Measurements from ENCODE around the gene THADA.
"Not testable (repeated sequence)": the region's sequence is repeated elsewhere in the genome, so short reads cannot be mapped to it uniquely, and the experiment has no call there.

Gene THADA

DNA sequence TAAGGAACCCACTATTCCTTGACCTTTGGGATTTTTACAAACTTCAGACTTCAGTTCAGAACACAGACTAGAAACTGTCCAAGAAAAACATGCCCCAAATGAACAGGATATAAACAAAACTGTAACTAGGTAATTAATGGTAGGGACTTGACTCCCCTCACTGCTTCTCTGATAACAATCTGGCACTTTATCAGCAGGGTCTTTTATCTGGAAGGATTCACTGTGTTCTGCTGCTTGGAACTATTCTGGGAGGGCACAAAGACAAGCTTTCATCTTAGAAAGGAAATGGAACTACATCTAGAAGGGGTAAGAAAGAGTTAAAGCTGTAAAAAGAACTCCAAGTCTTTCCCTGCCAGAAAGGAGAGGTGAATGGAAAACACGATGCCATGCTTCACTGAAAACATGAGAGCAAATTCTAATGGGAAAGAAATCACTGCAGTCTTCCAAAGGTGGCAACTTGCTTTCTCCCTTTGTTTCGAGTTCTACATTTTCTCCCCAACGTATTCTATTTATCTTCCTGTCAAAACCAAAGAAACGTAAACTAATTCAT is 181.2 kb downstream of the THADA start:
- DNase-seq (ENCODE audit: low read depth in 2 of 2) = no peak

DNA sequence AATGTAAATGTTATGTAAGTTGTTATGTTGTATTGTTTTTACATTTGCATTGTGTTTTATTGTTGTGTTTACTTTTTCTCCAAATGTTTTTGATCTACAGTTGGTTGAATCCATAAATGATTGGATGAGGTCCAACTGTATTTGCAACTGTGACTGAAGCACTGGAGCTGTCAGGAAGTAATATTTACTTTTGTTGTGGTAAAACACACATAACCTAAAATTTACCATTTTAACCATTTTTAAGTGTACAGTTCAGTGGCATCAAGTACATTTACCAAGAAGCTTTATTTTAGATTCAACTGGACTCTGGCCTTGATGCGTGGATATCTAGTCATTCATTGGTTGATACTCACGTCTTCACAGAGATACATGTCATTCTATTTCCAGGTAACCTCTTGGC is 181.8 kb downstream of the THADA start:
- no peak for DNase-seq (ENCODE audit: low read depth in 2 of 2)

DNA sequence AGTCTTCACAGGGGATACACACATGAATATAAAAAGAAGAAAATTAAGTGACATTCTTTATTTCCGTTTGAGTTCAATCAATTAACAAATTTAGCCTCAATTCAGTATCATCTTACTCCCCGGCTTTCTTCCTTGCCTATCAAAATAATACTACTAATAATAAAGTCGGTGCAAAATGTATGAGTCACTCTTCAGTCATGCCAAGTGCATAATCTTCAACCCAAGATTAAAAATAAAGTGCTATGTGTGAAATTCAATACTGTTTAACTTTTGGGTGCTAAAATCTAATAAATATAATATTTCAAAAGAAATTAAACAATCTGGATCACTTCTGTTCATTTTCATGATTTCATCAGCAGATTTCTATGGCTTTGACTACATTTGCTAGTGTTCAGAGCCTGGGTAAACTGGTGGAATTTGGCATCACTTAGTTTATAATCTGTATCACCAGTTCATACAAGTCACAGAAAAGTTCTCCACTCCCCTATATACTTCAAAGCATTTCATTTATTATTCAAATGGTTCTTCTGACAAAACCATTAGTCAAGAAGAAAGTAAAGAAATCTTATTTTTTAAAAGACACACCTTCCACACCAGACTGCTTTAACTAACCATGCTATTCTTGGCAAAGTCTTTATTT is 183.6 kb downstream of the THADA start:
- no peak for DNase-seq (ENCODE audit: low read depth in 2 of 2)

DNA sequence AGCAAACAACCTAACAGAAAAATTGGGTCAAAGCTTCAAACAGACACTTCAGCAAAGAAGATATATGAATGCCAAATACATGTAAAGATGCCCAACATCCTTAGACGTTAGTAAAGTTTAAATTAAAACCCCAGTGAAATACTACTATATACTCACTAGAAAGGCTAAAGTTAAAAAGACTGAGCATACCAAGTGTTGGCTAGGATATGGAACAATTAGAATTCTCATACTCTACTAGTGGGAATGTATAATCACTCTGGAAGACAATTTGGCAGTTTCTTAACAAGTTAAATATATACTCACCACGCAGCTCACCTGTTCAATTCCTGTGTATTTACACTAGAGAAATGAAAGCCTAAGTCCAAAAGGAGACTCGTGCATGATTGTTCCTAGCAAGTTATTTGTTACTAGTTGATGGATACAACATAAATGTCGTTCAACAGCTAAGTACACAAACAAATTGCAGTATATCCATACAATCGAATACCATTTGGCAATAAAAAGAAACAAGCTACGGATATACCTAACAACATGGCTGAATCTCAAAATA is 185.7 kb downstream of the THADA start:
- DNase-seq (ENCODE audit: low read depth in 2 of 2) = no peak

DNA sequence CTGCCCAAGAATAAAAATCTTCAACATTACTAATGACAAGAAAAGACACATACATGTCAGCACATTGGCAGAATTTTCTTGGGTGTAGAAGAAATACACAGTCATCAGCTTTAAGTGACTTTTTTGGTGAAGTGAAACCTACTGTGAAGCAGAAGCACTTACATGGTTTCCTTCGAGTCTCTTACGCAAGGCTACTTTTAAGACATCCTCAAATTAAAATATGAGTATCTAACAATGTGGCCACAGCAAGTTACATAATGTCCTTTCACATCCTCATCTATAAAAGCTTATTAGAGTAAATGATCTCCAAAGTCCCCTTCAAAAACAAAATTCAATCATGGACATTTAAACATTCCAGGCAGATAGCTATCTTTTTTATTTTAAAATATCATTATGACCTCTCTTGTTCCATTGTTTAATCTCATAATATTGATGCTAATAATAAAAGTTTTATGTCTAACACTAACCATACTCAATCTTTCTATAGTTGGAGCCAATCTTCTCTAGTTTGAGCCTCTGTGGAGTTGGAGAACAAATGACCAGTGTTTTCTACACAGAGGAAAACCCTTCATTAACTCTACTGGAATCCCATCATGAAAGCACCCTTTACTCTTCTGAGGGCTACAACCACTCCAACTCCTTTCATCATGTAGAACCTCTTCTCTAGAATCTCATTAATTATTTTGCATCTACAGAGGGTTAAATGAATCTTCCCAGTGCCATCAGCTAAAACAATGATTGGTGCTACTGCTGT is 187.3 kb downstream of the THADA start:
- no peak for DNase-seq (ENCODE audit: low read depth in 2 of 2)

DNA sequence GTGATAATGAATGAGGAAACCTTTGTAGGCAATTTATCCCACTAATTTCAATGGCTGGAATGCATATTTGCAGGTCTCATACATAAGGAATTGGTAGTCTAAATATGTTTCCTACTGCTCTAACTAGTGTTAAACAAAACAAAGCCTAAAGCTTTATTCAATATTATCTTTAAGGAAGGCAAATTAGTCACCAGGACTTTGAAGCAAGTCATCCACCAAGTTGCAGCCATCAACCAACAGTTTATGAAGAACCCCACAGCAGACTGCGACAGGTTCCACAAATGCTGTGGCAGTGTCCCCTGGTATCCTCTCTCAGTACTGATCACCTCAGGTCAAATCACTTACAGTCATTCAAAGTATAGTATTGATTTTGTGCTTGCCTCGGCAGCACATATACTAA is 187.9 kb downstream of the THADA start:
- no peak for DNase-seq (ENCODE audit: low read depth in 2 of 2)

DNA sequence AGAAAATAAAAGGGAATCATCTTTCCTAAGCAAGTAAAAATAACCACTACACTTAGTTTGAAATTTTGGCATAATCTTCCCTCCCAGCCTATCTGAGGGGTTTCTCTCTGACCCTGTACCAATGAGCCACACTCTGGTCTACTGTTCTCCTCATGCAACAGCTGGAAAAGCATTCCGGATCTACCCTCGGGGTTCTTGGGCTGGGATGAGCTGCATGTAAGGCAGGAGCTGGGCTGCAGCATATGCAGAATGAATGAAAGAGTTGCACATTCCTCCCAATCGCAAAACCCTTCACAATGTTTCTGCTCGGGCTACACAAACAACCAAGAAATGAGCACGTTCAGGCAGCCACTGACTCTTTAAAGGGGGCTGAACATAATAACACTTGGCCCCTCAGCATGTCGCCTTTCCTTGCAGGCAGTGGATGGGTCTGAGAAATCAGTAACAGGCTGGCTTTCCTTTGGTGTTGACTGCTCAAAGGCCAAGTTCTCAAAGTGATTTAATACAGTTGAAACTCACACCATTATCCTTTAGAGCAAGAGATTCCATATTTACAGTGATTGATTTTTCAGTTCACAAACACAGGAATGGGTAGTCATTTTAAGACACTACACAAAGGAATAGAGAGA is 189.1 kb downstream of the THADA start:
- DNase-seq (ENCODE audit: low read depth in 2 of 2) = no peak

DNA sequence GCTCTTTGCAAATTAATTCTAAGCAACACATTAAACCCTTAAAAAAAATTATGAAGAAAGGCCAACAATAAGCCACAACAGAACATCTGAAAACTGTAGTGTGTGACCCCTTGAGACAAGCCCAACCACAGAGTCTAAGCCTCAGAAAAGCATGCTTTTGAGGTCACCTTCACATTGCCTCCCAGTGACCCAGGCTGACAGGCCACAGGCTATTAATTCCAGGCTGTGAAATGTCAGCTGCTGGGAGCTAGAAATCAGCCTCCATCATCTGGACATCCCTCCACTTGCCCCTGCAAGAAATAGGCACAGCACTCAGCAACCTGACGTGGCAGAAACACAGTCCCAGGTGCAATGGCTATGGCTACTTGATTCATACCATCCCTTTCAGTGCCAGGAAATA is 190.0 kb downstream of the THADA start:
- no peak for DNase-seq (ENCODE audit: low read depth in 2 of 2)

DNA sequence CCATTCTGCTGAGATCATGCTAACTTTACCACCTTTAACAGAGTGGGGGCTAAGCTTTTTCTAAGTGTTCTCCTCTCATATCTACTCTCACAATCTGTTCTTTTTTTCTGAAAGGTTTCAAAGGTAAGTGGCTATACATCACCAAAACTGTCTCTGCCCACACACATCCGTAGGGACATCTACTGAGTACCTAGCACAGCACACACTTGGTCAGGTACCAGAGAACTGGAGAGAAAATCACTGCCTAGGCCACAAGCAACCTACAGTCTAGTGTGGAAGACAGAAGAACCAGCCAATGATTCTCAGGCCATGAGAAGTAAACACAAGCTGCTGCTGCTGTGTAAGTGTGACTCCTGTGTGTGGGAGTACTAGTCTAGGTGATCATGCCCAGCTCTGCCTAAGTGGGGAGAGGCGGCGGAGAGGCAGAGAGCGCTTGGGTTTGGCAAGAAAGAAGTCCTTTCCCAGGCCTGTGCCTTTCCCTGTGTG is 193.3 kb downstream of the THADA start:
- no peak for DNase-seq (ENCODE audit: low read depth in 2 of 2)

DNA sequence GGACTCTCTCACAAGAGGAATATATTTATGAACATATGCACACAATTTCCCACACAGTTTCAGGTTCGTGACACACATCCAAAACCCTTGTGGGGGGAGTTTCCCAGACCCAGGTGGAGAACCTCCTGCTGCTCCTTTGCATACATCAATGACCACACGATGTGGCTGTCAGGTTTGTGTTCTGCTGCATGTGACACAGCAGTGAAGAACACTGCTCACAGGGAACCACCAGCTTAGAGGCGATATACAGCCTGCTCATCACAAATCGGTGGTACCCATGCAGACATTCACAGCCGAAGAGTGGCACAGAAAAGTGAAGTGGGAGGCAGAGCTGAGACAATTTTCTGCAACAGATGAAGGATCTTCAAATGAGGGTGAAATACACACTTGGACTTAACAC is 193.8 kb downstream of the THADA start:
- DNase-seq (ENCODE audit: low read depth in 2 of 2) = peak in 1 of 2 donors; percentile 3

DNA sequence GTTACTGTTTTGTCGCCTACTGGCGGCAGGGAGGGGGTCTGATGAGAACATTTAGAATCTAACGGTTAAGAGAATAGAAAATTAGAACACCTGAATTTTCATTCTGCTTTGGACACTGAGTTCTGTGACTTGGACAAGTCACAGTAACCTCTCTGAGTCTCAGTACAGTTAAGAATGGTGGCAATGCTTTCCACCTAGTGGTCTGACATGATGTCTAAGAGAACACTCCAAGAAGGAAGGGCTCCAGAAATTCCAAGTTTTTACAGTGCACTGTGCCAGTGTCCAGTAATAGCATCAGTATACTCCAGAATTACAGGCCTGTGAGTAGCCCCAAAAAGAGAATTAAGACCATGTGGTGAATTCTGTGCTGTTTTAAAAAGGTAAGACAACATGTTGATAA is 195.3 kb downstream of the THADA start:
- no peak for DNase-seq (ENCODE audit: low read depth in 2 of 2)

DNA sequence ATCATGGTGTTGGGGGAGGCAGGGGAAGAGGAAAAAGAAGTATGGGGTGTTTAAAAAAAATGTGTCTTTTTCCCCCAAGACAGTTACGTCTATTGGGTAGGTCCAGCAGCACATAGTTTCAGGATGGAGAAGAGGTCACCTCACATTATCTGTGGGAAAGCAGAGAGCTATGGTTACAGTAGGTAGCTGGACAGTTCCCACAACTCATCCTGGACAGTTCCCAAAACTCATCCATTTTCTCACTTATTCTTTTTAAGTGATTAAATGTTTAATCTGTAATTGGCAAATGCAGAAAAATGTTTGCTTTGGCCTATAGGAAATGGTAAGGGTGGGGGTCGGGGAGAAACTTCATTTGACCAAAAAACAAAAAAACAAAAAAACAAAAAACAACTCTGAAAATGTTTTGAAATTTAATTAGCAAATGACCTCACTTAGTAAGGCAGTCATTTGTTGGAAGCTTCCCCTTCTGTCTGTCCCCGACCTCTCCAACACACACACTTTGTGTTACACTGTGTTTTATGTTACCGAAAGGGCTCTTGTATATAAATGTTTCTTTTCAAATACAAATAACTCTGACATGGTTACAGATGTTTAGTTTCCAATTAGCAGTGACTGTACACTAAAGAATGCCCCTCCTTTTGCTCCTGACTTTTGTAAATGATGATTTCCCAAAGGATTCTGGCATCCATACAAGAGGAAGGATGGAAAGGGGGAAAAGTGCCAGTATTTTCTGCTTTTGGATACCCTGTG is 196.1 kb downstream of the THADA start:
- DNase-seq (ENCODE audit: low read depth in 2 of 2) = no peak

DNA sequence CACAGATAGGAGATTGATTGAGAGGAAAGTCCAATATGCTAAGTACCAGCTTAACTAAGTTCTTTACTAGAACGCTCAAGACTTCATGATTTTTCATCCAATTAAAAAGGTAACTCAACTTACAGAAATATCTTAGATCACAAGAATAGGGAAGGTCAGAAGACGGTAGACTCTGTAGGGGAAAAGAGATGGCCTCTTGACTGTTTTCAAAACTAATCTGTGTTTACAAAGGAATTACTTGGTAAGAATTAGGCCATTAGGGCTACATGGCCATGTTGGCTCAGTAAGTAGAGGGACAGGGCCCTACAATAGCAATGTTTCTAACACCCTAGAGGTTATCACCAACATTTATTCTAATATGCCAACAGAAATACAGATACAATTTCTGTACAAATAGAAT is 196.7 kb downstream of the THADA start:
- no peak for DNase-seq (ENCODE audit: low read depth in 2 of 2)

DNA sequence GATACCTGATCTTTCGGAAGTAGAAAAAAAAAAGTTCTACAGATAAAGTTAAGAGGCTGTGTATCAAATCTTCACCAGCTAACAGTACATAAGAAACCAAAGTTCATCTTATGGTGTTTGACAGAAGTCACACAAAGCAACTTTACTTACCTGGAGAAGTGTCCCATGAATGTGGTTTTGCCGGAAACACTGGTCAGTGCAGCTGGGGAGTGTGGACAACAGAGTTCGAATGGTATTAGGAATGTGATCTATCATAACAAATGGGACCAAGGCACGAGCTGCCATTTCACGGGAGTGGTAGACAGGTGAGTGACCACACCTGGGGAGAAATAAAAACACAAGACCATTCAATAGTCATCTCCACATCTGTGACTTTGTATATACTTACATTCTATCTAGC is 198.0 kb downstream of the THADA start:
- DNase-seq (ENCODE audit: low read depth in 2 of 2) = no peak

DNA sequence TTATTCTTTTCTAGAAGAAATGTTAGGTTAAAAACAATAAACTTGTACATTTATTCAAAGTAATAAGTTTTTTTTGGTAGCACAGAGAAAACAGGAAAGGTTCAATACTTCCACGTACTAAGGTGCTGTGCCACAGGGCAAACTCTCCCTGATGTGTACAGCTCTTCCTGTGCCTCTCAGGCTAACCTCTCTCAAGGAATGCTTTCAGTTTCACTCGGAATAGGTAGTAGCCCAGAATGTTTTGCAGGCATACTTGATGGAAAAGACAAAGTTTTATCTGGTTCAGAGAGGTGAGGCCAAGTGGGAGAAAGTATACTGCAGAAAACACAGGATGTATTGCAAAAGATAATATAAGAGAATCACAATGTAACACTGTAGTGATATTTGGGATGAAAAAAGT is 198.4 kb downstream of the THADA start:
- no peak for DNase-seq (ENCODE audit: low read depth in 2 of 2)

DNA sequence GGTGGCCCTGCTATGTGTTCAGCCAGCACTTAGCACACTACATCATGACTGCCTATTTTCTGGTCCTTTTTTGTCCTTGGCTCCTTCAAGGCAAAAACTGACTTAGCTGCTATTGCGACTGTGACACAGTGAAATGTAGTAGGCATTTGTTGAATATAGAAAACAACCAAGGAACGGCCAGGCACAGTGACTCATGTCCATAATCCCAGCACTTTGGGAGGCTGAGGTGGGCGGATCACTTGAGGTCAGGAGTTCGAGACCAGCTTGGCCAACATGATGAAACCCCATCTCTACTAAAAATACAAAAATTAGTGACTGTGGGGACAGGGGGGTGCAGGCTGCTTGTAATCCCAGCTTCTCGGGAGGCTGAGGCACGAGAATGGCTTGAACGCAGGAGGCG is 199.5 kb downstream of the THADA start:
- DNase-seq (ENCODE audit: low read depth in 2 of 2) = not testable (repeated sequence)

DNA sequence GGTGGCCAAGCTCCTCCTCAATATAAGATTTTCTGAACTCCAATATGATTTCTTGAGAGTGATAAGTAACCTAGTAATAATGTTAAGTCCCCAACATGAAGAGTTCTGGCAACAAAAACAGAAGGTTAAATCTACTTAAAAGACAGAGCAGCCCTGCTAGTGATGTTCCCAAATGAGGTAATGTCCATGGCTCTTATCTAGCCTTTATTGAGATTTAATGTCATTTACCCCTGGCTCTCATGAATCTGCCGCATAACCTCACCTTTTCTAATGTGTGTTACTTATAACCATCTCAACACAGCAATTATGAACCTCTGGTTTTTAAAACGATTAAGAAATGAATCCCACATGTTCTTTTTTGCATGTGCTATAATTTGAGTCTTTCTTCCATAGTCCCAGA is 201.9 kb downstream of the THADA start:
- DNase-seq (ENCODE audit: low read depth in 2 of 2) = no peak

DNA sequence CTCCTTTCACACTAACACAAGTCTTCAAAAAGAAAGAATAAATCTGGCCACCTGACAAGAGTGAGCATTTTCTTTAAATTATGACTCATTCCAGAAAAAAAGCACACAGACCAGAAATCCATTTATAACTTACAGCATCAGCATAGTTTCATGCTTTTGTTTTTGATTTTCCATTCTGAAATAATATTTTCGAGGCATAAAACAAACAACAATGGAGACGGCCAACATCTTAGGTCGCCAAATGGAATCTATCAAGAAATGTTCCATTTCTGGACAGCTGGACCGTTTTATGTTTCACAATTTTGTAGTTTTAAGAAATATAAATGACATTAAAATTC is 204.0 kb downstream of the THADA start:
- DNase-seq (ENCODE audit: low read depth in 2 of 2) = no peak

DNA sequence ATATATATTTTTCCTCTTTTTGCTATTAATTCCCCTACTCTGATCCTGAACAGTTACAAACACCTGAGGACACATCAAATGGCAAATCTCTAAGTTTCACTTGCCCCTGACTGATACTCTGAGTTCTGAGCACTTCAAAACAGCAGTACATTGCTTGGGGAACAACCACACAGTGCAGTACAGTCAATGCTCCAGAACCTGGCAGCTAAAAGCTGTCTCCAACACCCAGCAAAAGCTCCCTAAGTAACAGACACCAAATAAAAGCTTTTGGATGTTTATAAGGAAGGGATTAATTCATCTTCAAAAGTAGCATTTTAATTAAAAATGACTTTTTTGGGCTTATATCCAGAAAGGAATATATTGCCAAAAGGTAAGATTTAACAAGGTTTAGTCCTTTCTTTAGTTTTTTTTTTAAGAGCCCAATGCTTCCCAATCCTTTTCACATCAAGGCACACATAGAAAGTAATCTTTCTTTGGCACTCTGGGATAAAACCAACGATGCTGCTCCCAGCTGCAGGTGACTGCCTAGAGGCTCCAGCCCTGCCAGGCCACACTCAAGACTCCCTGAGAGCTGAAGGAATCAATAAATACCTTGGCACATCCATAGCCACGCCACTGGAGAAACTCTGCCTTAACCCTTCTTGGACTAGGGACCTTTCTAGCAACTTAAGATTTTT is 204.5 kb downstream of the THADA start:
- DNase-seq (ENCODE audit: low read depth in 2 of 2) = no peak

DNA sequence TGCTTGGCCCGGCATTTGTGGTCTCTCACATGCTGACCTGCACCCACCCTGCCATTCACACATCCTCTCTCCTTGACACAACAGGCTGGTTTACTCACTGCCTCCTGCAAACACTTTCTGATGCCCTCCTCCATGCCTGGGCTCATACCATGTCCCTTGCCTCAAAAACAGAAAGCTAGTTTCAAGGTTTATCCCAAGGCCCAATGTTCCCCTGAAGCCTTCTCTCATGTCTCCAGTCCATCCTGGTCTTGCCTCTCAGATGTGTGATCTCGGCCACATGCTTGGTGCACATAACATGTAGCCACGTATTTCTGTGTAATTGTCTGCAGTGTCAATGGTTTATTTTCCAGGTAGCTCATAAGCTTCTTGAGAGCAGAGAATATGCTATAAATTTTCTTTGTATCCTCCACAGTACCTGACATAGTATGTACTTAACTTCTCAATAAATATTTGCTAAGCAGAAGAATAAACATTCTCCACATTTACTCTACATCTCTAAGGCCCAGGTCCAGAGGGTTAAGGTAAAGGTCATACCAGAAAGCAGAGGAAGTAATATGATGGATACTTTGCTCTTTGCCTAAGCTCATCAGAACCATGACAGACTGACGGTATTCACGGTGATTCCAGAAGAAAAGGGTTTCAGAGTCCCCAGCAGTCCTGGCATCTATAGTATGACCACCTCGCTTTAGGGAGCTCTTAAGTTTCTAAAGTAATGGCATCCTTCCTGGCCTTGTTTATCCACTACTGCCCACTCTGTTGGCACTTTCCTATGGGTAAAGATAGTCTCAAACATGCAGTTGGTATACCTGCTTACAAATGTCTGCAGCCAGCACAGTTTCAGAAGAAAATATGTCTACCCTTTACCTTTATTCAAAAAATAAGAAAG is 206.0 kb downstream of the THADA start:
- no peak for DNase-seq (ENCODE audit: low read depth in 2 of 2)
